ENCODE measurements around the gene SHPK. TPM values are rescaled to one million over a fixed set of nuclear protein-coding genes. Genes with fewer than 3 reads are reported as not detected.

Gene SHPK, protein sequence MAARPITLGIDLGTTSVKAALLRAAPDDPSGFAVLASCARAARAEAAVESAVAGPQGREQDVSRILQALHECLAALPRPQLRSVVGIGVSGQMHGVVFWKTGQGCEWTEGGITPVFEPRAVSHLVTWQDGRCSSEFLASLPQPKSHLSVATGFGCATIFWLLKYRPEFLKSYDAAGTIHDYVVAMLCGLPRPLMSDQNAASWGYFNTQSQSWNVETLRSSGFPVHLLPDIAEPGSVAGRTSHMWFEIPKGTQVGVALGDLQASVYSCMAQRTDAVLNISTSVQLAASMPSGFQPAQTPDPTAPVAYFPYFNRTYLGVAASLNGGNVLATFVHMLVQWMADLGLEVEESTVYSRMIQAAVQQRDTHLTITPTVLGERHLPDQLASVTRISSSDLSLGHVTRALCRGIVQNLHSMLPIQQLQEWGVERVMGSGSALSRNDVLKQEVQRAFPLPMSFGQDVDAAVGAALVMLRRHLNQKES
- total RNA-seq, result 10 to 100 TPM; 10.7 to 11.6 TPM
- 1 to 10 TPM; 5.8 to 6.0 TPM for polyA plus RNA-seq

DNA sequence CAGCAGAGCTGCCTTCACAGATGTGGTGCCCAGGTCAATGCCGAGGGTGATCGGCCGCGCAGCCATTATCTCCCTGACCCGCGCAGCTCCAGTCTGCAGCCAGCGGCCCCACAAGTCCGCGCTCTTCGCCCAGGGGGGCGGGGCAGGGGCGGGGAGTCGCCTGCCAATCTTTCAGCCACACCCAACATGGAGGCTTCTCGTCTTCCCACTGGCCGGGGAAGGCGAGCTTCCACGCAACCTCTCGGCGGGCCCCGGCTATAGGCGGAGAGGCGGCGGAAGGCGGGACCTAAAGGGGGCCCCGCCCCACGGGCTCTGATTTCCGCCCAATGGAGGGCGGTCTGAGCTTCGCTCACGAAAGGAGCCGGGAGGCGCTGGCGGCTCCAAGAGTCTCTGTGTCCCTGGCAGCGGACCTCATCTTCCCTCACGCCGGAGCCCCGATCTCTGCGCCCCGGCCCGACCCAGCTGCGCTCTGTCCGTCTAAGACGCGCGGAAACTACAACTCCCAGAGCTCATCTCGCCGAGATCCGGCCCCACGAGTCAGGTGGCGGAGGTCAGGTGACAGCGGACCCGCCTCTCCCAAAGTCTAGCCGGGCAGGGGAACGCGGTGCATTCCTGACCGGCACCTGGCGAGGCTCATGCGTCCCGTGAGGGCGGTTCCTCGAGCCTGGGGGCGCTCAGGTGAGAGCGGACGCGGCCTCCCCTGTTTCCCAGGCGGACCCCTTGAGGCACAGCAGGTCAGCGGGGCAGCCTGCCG is at the start of gene SHPK, which contains the start of gene CTNS:
Gene SHPK (minus strand): TSS at position 97 of the 754 bp plus-strand sequence. CDS start 31 bp downstream, at position 66.
Gene CTNS (plus strand): TSS at position 607 of the 754 bp plus-strand sequence. CDS start 3,447 bp downstream, outside the sequence.
- Mint-ChIP-seq H3K9me3 (no peaks in the 10 kb centered on the region), H3K36me3 (peaks cover 7 to 10% of the 10 kb centered on the region in 2 donors), H3K4me1 (peaks cover 12 to 37% (median 24%) of the 10 kb centered on the region in 4 donors), H3K27me3 (no peaks in the 10 kb centered on the region), H3K4me3 (peak within 1 kb of the TSS; percentile 96 to 100 (median 98)), H3K27ac (peak within 1 kb of the TSS; percentile 97 to 100 (median 100))
- peak within 1 kb of the TSS; percentile 73 to 99 for H3K4me3 ChIP-seq (ENCODE audit: low read length in 2 of 2)
- ChIA-PET CTCF (ENCODE audit: partially characterized antibody) (interaction anchor here (1.1 to 2.3 kb wide), 5 partner anchors 9 to 788 kb away, joined by 3 to 9 read pairs (median 5); no protein-coding TSS in a partner anchor), POLR2A (ENCODE audit: partially characterized antibody) (interaction anchor here (0.7 to 2.3 kb wide), 15 partner anchors 8 to 1865 kb away, joined by 3 to 8 read pairs (median 4); partner anchors contain the start of genes CYB5D2, DERL2, EMC6 and MIS12)
- no peaks in the 10 kb centered on the region for H3K27me3 ChIP-seq (ENCODE audit: insufficient read depth, low read length)
- intact Hi-C loops (cut with micrococcal nuclease), result loop anchor here (1.0 to 5.0 kb wide), 3 partner anchors 32 to 731 kb away; partner anchors contain the start of genes EMC6, TAX1BP3 and UBE2G1
- no peaks in the 10 kb centered on the region for H3K36me3 ChIP-seq (ENCODE audit: insufficient read depth, low read length)
- peaks cover 11% of the 10 kb centered on the region for H3K4me1 ChIP-seq (ENCODE audit: insufficient read depth, low read length)
- H3K27ac ChIP-seq (ENCODE audit: low read depth, low read length), result peak within 1 kb of the TSS; percentile 98
- DNase-seq, result peak; percentile 93 to 97 (median 94)
- no peaks in the 10 kb centered on the region for H3K9me3 ChIP-seq (ENCODE audit: control insufficient read depth in 1 of 2, low read length in 2 of 2)

DNA sequence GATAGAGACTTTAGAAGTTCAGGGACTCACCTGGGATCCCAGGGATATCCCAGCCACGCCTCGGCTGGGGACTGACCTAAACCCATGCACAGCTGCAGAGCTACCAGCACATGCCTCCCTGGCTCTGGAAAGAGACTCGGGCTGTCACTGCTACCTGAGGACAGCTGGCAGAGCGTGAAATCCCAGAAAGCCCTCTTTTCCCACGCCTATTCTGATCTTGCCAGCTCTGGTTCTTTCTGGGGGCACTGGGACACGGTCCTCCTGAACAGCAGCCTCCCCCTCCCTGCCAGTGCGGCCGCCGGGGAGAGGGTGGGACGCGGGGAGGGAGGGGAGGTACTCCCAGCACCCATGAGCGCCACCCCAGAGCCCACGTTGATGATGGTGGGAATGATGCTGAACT is 49.1 kb upstream of the SHPK start:
- Mint-ChIP-seq H3K4me1 (peaks cover 3 to 16% (median 6%) of the 10 kb centered on the region in 4 donors), H3K36me3 (peaks cover 9 to 14% of the 10 kb centered on the region in 2 donors), H3K27ac (no peak overlapping the region), H3K4me3 (no peak overlapping the region), H3K9me3 (no peaks in the 10 kb centered on the region), H3K27me3 (no peaks in the 10 kb centered on the region)
- no peak overlapping the region for H3K27ac ChIP-seq (ENCODE audit: low read depth, low read length)
- H3K36me3 ChIP-seq (ENCODE audit: insufficient read depth, low read length), result no peaks in the 10 kb centered on the region
- intact Hi-C loops (cut with micrococcal nuclease), result no loop called here
- H3K27me3 ChIP-seq (ENCODE audit: insufficient read depth, low read length), result no peaks in the 10 kb centered on the region
- CTCF ChIA-PET (ENCODE audit: partially characterized antibody), result no interaction called here
- no peaks in the 10 kb centered on the region for H3K9me3 ChIP-seq (ENCODE audit: control insufficient read depth in 1 of 2, low read length in 2 of 2)
- no peak for DNase-seq
- POLR2A ChIA-PET (ENCODE audit: partially characterized antibody), result no interaction called here
- H3K4me3 ChIP-seq (ENCODE audit: low read length in 2 of 2), result no peak overlapping the region
- peaks cover 9% of the 10 kb centered on the region for H3K4me1 ChIP-seq (ENCODE audit: insufficient read depth, low read length)

DNA sequence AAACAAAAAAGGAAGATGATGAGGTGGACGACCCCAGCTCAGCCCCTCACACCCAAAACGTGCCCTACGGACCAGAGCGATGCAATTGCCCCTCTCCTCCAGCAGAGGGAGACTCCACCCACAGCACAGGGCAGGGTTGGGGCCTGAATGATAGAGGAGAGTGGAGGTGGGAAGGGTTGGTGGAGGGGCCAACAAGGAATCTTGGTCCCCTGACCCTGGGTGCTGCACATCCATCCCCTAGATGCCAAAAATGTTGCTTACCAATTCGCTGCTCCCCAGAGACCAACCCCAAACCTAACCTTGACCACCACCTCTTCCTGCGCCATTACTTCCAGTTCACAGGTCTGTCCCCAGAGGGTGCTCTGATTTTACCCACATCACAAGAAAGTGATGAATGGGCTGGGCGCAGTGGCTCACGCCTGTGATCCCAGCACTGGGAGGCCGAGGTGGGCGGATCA is 47.0 kb upstream of the SHPK start:
- peaks cover 2% of the 10 kb centered on the region for H3K36me3 ChIP-seq (ENCODE audit: insufficient read depth, low read length)

DNA sequence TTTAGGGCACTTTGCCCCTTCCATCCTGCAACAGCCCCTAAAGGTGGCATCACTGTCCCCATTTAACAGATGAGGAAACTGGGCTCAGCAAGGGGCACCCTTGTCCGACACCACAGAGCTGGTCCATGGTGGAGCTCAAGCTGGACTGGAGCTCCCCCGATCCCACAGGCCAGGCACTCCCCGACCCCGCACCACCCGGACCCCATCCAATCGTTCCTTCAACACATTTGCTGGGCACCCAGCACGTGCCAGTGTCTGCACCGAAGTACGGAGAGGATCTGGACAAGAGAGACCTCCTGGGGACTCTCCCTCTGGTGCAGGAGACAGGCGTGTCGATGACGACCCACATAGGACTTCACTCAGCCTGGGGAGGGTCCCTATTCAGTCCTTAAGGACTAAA is 46.0 kb upstream of the SHPK start:
- H3K36me3 ChIP-seq (ENCODE audit: insufficient read depth, low read length), result peaks cover 11% of the 10 kb centered on the region
- DNase-seq, result no peak

More for the DNA sequence above, 47.0 kb upstream of the SHPK start:
- CTCF ChIA-PET (ENCODE audit: partially characterized antibody), result interaction anchor here (0.7 to 3.3 kb wide), 20 partner anchors 9 to 144 kb away, joined by 3 to 36 read pairs (median 5); partner anchors contain the start of genes HASPIN and P2RX5
- peak in 4 of 5 donors; percentile 55 to 62 (median 58) for DNase-seq
- H3K4me3 Mint-ChIP-seq, result peak overlapping the region in 1 of 8 donors; percentile 21
- H3K36me3 Mint-ChIP-seq, result peaks cover 0 to 6% of the 10 kb centered on the region in 2 donors
- H3K27ac Mint-ChIP-seq, result peak overlapping the region in 2 of 7 donors; percentile 65 to 70
- Histone ChIP-seq H3K27me3 (ENCODE audit: insufficient read depth, low read length) (no peaks in the 10 kb centered on the region), H3K4me1 (ENCODE audit: insufficient read depth, low read length) (peaks cover 9% of the 10 kb centered on the region), H3K4me3 (ENCODE audit: low read length in 2 of 2) (no peak overlapping the region), H3K27ac (ENCODE audit: low read depth, low read length) (no peak overlapping the region), H3K9me3 (ENCODE audit: control insufficient read depth in 1 of 2, low read length in 2 of 2) (no peaks in the 10 kb centered on the region)
- no peaks in the 10 kb centered on the region for H3K27me3 Mint-ChIP-seq
- intact Hi-C loops (cut with micrococcal nuclease), result loop anchor here (2.0 to 5.0 kb wide), 4 partner anchors 40 to 164 kb away; partner anchors contain the start of genes HASPIN and NCBP3
- H3K9me3 Mint-ChIP-seq, result no peaks in the 10 kb centered on the region
- H3K4me1 Mint-ChIP-seq, result peaks cover 6 to 25% (median 7%) of the 10 kb centered on the region in 4 donors
- POLR2A ChIA-PET (ENCODE audit: partially characterized antibody), result interaction anchor here (0.9 to 1.2 kb wide), 3 partner anchors 28 to 54 kb away, joined by 3 to 4 read pairs (median 3); no protein-coding TSS in a partner anchor

DNA sequence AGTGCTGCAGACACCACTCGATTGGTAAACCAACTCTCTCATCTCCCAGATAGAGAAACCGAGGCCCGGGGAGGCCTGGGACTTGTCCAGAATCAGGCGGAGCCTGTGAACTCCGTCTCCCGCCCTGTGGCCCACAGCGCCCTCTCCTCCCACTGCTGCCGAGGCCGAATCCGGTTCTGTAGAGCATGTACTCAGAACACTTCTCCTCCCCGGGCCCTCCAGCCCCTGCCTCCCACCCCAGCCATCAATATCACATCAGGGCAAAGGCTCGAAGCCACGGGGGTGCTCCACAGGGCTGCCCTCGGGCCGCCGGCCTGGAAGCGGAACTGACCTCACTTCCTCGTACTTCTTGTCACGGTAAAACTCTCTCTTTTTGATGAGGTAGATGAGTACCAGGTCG is 45.5 kb upstream of the SHPK start:
- Histone ChIP-seq H3K27ac (ENCODE audit: low read depth, low read length) (no peak overlapping the region), H3K4me1 (ENCODE audit: insufficient read depth, low read length) (peaks cover 9% of the 10 kb centered on the region), H3K4me3 (ENCODE audit: low read length in 2 of 2) (no peak overlapping the region), H3K9me3 (ENCODE audit: control insufficient read depth in 1 of 2, low read length in 2 of 2) (no peaks in the 10 kb centered on the region), H3K27me3 (ENCODE audit: insufficient read depth, low read length) (no peaks in the 10 kb centered on the region), H3K36me3 (ENCODE audit: insufficient read depth, low read length) (peaks cover 11% of the 10 kb centered on the region)
- POLR2A ChIA-PET (ENCODE audit: partially characterized antibody), result interaction anchor here (1.2 kb wide), 1 partner anchor 41 kb away, joined by 3 read pairs; no protein-coding TSS in a partner anchor
- intact Hi-C loops (cut with micrococcal nuclease), result loop anchor here (5.0 kb wide), 1 partner anchor 166 kb away; the partner anchor contains the start of gene NCBP3
- Mint-ChIP-seq H3K27me3 (no peaks in the 10 kb centered on the region), H3K27ac (peak overlapping the region in 3 of 7 donors; percentile 22 to 56 (median 46)), H3K36me3 (peaks cover 0 to 11% of the 10 kb centered on the region in 2 donors), H3K4me3 (no peak overlapping the region), H3K9me3 (no peaks in the 10 kb centered on the region), H3K4me1 (peaks cover 6 to 25% (median 7%) of the 10 kb centered on the region in 4 donors)
- no peak for DNase-seq
- CTCF ChIA-PET (ENCODE audit: partially characterized antibody), result interaction anchor here (1.5 to 3.3 kb wide), 2 partner anchors 14 to 145 kb away, joined by 15 to 36 read pairs; partner anchors contain the start of gene P2RX5

More for the DNA sequence above, 46.0 kb upstream of the SHPK start:
- ChIA-PET POLR2A (ENCODE audit: partially characterized antibody) (interaction anchor here (0.9 to 1.2 kb wide), 3 partner anchors 29 to 55 kb away, joined by 3 to 4 read pairs (median 3); no protein-coding TSS in a partner anchor), CTCF (ENCODE audit: partially characterized antibody) (interaction anchor here (0.8 to 3.3 kb wide), 11 partner anchors 8 to 145 kb away, joined by 3 to 36 read pairs (median 5); partner anchors contain the start of gene P2RX5)
- no peak overlapping the region for H3K27ac ChIP-seq (ENCODE audit: low read depth, low read length)
- peak overlapping the region in 2 of 7 donors; percentile 22 to 46 for H3K27ac Mint-ChIP-seq
- H3K9me3 ChIP-seq (ENCODE audit: control insufficient read depth in 1 of 2, low read length in 2 of 2), result no peaks in the 10 kb centered on the region
- H3K27me3 Mint-ChIP-seq, result no peaks in the 10 kb centered on the region
- no peak overlapping the region for H3K4me3 ChIP-seq (ENCODE audit: low read length in 2 of 2)
- H3K4me3 Mint-ChIP-seq, result no peak overlapping the region
- no peaks in the 10 kb centered on the region for H3K9me3 Mint-ChIP-seq
- no peaks in the 10 kb centered on the region for H3K27me3 ChIP-seq (ENCODE audit: insufficient read depth, low read length)
- H3K4me1 ChIP-seq (ENCODE audit: insufficient read depth, low read length), result peaks cover 9% of the 10 kb centered on the region
- peaks cover 6 to 25% (median 7%) of the 10 kb centered on the region in 4 donors for H3K4me1 Mint-ChIP-seq
- peaks cover 0 to 11% of the 10 kb centered on the region in 2 donors for H3K36me3 Mint-ChIP-seq
- intact Hi-C loops (cut with micrococcal nuclease), result loop anchor here (2.0 to 5.0 kb wide), 4 partner anchors 41 to 165 kb away; partner anchors contain the start of genes HASPIN and NCBP3

DNA sequence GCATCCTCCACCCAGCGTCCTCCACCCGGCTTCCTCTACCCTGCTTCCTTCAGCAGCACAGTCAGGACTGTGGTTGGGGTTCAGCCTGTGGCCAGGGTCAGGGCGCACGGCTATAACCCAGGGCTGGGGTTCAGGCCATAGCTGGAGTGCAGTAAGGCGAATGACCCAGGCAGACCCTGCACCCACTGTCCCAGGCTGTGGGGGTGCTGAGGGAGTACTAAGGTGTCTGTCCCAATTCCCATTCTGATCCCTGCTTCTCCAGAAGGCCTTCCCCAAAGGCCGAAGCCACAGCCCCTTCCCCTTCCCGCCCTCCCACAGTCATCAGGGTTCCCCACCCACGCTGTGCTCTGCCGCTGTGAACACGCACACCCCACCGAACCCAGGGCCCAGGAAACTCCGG is 45.0 kb upstream of the SHPK start:
- Histone ChIP-seq H3K27ac (ENCODE audit: low read depth, low read length) (no peak overlapping the region), H3K27me3 (ENCODE audit: insufficient read depth, low read length) (no peaks in the 10 kb centered on the region), H3K36me3 (ENCODE audit: insufficient read depth, low read length) (peaks cover 15% of the 10 kb centered on the region), H3K4me1 (ENCODE audit: insufficient read depth, low read length) (peaks cover 9% of the 10 kb centered on the region), H3K4me3 (ENCODE audit: low read length in 2 of 2) (no peak overlapping the region), H3K9me3 (ENCODE audit: control insufficient read depth in 1 of 2, low read length in 2 of 2) (no peaks in the 10 kb centered on the region)
- intact Hi-C loops (cut with micrococcal nuclease), result loop anchor here (5.0 kb wide), 1 partner anchor 166 kb away; the partner anchor contains the start of gene NCBP3
- DNase-seq, result no peak
- peaks cover 0 to 11% of the 10 kb centered on the region in 2 donors for H3K36me3 Mint-ChIP-seq
- no peak overlapping the region for H3K4me3 Mint-ChIP-seq
- peaks cover 6 to 25% (median 7%) of the 10 kb centered on the region in 4 donors for H3K4me1 Mint-ChIP-seq
- ChIA-PET CTCF (ENCODE audit: partially characterized antibody) (interaction anchor here (3.3 kb wide), 1 partner anchor 146 kb away, joined by 36 read pairs; no protein-coding TSS in a partner anchor), POLR2A (ENCODE audit: partially characterized antibody) (interaction anchor here (1.6 kb wide), 1 partner anchor 30 kb away, joined by 4 read pairs; no protein-coding TSS in a partner anchor)
- H3K9me3 Mint-ChIP-seq, result no peaks in the 10 kb centered on the region
- H3K27me3 Mint-ChIP-seq, result no peaks in the 10 kb centered on the region
- no peak overlapping the region for H3K27ac Mint-ChIP-seq
